Measurements from ENCODE around the gene GNB4.

Gene GNB4

GRCh38 chr3:179449636-179450035 lies 1.6 kb downstream of the GNB4 start:
- no peak for DNase-seq (ENCODE audit: low spot score)
- in situ Hi-C loops (cut with MboI; ENCODE audit: low sequenced_read_pairs, unreplicated experiment), result no loop called here
- TF ChIP-seq CTCF (IDR thresholded peaks at IDR 0.05; ENCODE audit: borderline replicate concordance, control extremely low read depth, extremely low read depth, insufficient read depth, missing control alignments), result no peak

GRCh38 chr3:179447251-179447650 lies 4.0 kb downstream of the GNB4 start:
- no peak for DNase-seq (ENCODE audit: low spot score)
- in situ Hi-C loops (cut with MboI; ENCODE audit: low sequenced_read_pairs, unreplicated experiment), result no loop called here
- TF ChIP-seq CTCF (IDR thresholded peaks at IDR 0.05; ENCODE audit: borderline replicate concordance, control extremely low read depth, extremely low read depth, insufficient read depth, missing control alignments), result no peak

- no peak for DNase-seq (ENCODE audit: low spot score)
- in situ Hi-C loops (cut with MboI; ENCODE audit: low sequenced_read_pairs, unreplicated experiment), result no loop called here
- TF ChIP-seq CTCF (IDR thresholded peaks at IDR 0.05; ENCODE audit: borderline replicate concordance, control extremely low read depth, extremely low read depth, insufficient read depth, missing control alignments), result no peak
These were observed 4.8 kb downstream of the GNB4 start for GRCh38 chr3:179446501-179446900.

- TF ChIP-seq CTCF (IDR thresholded peaks at IDR 0.05; ENCODE audit: borderline replicate concordance, control extremely low read depth, extremely low read depth, insufficient read depth, missing control alignments), result no peak
- DNase-seq (ENCODE audit: low spot score), result no peak
- in situ Hi-C loops (cut with MboI; ENCODE audit: low sequenced_read_pairs, unreplicated experiment), result no loop called here
These were observed 12.4 kb downstream of the GNB4 start for GRCh38 chr3:179438841-179439240.

- no peak for DNase-seq (ENCODE audit: low spot score)
- in situ Hi-C loops (cut with MboI; ENCODE audit: low sequenced_read_pairs, unreplicated experiment), result no loop called here
- no peak for TF ChIP-seq CTCF (IDR thresholded peaks at IDR 0.05; ENCODE audit: borderline replicate concordance, control extremely low read depth, extremely low read depth, insufficient read depth, missing control alignments)
These were observed 14.8 kb downstream of the GNB4 start for GRCh38 chr3:179436517-179436916.

GRCh38 chr3:179432451-179432850 lies 18.8 kb downstream of the GNB4 start:
- in situ Hi-C loops (cut with MboI; ENCODE audit: low sequenced_read_pairs, unreplicated experiment), result no loop called here
- no peak for DNase-seq (ENCODE audit: low spot score)
- TF ChIP-seq CTCF (IDR thresholded peaks at IDR 0.05; ENCODE audit: borderline replicate concordance, control extremely low read depth, extremely low read depth, insufficient read depth, missing control alignments), result no peak

- no peak for DNase-seq (ENCODE audit: low spot score)
- in situ Hi-C loops (cut with MboI; ENCODE audit: low sequenced_read_pairs, unreplicated experiment), result no loop called here
- no peak for TF ChIP-seq CTCF (IDR thresholded peaks at IDR 0.05; ENCODE audit: borderline replicate concordance, control extremely low read depth, extremely low read depth, insufficient read depth, missing control alignments)
These were observed 19.2 kb downstream of the GNB4 start for GRCh38 chr3:179432021-179432420.

Measured in GM13976 (cell line).